Measurements from ENCODE around the gene GJA3.

Gene GJA3

DNA sequence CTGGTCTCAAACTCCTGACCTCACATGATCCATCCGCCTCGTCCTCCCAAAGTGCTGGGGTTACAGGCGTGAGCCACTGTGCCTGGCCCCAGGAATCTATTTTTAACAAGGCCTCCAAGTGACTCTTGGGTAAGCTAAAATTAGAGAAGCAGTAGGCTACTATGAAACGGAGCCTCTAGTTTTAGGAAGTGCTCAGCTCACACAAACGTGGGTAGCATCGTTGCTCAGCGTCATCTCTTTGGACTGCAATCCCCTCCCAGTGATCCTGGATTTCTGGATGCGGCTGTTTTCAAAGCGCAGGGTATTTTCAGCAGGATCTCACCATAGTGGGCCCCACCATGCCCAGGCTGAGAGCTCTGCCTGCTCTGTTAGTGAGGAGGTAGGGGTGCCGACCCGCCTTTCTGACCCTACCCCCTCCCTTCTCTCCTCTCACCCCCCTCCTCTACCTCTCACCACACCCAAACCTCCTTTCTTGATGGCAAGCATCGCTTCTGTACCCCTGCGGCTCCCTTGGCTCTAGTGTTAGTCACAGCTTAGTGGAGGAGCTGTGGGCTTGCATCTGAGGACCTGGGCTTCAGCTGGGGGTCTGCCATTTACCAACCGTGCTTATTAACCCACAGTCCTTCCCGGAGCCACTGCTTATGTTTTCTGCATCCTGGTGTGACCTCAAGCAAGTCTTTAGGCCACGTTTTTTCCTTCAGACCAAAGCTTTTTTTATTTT is 34.2 kb downstream of the GJA3 start:
- Histone ChIP-seq H3K4me3 (ENCODE audit: low read depth, low read length) (no peak overlapping the region), H3K9me3 (ENCODE audit: control insufficient read depth, insufficient read depth, low read length) (no peaks in the 10 kb centered on the region)

GRCh38 chr13:20125783-20126165 is 35.1 kb downstream of the GJA3 start:
- Histone ChIP-seq H3K4me3 (ENCODE audit: low read depth, low read length) (no peak overlapping the region), H3K27ac (ENCODE audit: low read depth, low read length) (no peak overlapping the region)

More for the DNA sequence above, 34.2 kb downstream of the GJA3 start:
- no peak overlapping the region for H3K9ac ChIP-seq (ENCODE audit: low read depth, low read length)
- no peak overlapping the region for H3K27ac ChIP-seq (ENCODE audit: low read depth, low read length)
- H3K36me3 ChIP-seq (ENCODE audit: control insufficient read depth, insufficient read depth, low read length), result no peaks in the 10 kb centered on the region
- H3K27me3 ChIP-seq (ENCODE audit: control insufficient read depth, insufficient read depth, low read length), result peaks cover 46% of the 10 kb centered on the region
- H3K4me1 ChIP-seq (ENCODE audit: control insufficient read depth, insufficient read depth, low read length), result peaks cover 6% of the 10 kb centered on the region; the same call in 1 of the 2 replicates

DNA sequence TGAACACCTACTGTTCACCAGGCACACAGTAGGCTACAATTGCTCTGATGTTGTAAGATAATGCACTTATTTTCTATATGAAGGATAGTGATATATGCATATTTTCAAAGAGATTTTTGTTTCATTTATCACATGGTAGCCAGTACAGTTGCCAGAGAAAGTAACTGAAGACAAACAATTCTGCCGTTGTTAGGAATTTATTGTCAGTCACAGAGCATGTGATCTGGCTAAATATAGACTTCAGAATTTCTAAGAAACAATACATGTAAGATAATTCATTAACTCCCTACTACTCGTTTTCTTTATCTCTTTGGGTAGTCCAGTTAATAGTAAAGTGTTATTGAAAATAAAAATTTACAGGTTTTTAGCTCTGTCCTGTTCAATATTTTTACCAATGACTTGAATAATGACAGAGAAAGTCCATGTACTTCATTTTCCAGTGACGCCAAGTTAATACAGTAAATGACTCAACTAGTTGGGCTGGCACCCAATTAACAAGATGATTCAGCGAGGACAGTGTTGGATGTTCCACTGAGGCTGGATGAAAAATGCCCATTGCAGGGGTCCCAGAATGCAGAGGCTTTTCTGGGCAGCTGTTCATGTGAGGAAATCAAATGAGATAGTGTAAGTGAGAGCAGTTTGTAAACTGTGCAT is 35.6 kb downstream of the GJA3 start:
- H3K36me3 ChIP-seq (ENCODE audit: control insufficient read depth, insufficient read depth, low read length), result no peaks in the 10 kb centered on the region
- no peak overlapping the region for H3K9ac ChIP-seq (ENCODE audit: low read depth, low read length)
- H3K9me3 ChIP-seq (ENCODE audit: control insufficient read depth, insufficient read depth, low read length), result no peaks in the 10 kb centered on the region
- H3K4me3 ChIP-seq (ENCODE audit: low read depth, low read length), result no peak overlapping the region
- peaks cover 32% of the 10 kb centered on the region for H3K27me3 ChIP-seq (ENCODE audit: control insufficient read depth, insufficient read depth, low read length)
- no peak overlapping the region for H3K27ac ChIP-seq (ENCODE audit: low read depth, low read length)
- peaks cover 16% of the 10 kb centered on the region; the same call in 1 of the 2 replicates for H3K4me1 ChIP-seq (ENCODE audit: control insufficient read depth, insufficient read depth, low read length)

More at GRCh38 chr13:20125783-20126165, 35.1 kb downstream of the GJA3 start:
- Histone ChIP-seq H3K9me3 (ENCODE audit: control insufficient read depth, insufficient read depth, low read length) (no peaks in the 10 kb centered on the region), H3K36me3 (ENCODE audit: control insufficient read depth, insufficient read depth, low read length) (no peaks in the 10 kb centered on the region), H3K27me3 (ENCODE audit: control insufficient read depth, insufficient read depth, low read length) (peaks cover 38% of the 10 kb centered on the region), H3K4me1 (ENCODE audit: control insufficient read depth, insufficient read depth, low read length) (peaks cover 13% of the 10 kb centered on the region; the same call in 1 of the 2 replicates), H3K9ac (ENCODE audit: low read depth, low read length) (no peak overlapping the region)

GRCh38 chr13:20124303-20124702 is 36.5 kb downstream of the GJA3 start:
- H3K4me1 ChIP-seq (ENCODE audit: control insufficient read depth, insufficient read depth, low read length), result peaks cover 24% of the 10 kb centered on the region; the same call in 1 of the 2 replicates

DNA sequence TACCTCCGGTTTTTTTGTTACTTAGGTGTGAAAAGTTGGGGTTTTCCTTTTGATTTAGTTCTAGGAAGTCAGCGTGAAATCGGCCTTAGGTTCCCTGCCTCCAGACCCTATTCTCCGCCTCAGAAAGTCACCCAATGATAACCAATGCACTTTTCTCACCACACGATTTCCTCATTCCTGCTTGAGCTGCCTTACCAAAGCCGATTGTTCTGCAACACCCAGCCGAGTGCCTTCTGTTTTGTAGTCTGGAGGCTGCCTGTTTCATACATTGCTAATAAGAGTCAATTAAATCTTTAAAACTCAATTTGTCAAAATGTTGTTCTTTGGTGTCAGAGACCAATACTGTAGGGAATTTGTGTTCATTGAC is 39.7 kb downstream of the GJA3 start:
- H3K9ac ChIP-seq (ENCODE audit: low read depth, low read length), result no peak overlapping the region
- H3K36me3 ChIP-seq (ENCODE audit: control insufficient read depth, insufficient read depth, low read length), result no peaks in the 10 kb centered on the region
- no peak overlapping the region for H3K27ac ChIP-seq (ENCODE audit: low read depth, low read length)
- H3K4me3 ChIP-seq (ENCODE audit: low read depth, low read length), result no peak overlapping the region
- H3K4me1 ChIP-seq (ENCODE audit: control insufficient read depth, insufficient read depth, low read length), result peaks cover 22% of the 10 kb centered on the region; the same call in 1 of the 2 replicates
- H3K9me3 ChIP-seq (ENCODE audit: control insufficient read depth, insufficient read depth, low read length), result no peaks in the 10 kb centered on the region
- peaks cover 3% of the 10 kb centered on the region for H3K27me3 ChIP-seq (ENCODE audit: control insufficient read depth, insufficient read depth, low read length)

More at GRCh38 chr13:20124303-20124702, 36.5 kb downstream of the GJA3 start:
- Histone ChIP-seq H3K4me3 (ENCODE audit: low read depth, low read length) (no peak overlapping the region), H3K36me3 (ENCODE audit: control insufficient read depth, insufficient read depth, low read length) (no peaks in the 10 kb centered on the region), H3K27ac (ENCODE audit: low read depth, low read length) (no peak overlapping the region), H3K27me3 (ENCODE audit: control insufficient read depth, insufficient read depth, low read length) (peaks cover 23% of the 10 kb centered on the region), H3K9me3 (ENCODE audit: control insufficient read depth, insufficient read depth, low read length) (no peaks in the 10 kb centered on the region), H3K9ac (ENCODE audit: low read depth, low read length) (no peak overlapping the region)

GRCh38 chr13:20119960-20120359 is 40.9 kb downstream of the GJA3 start:
- H3K9ac ChIP-seq (ENCODE audit: low read depth, low read length), result no peak overlapping the region
- no peaks in the 10 kb centered on the region for H3K36me3 ChIP-seq (ENCODE audit: control insufficient read depth, insufficient read depth, low read length)
- no peak overlapping the region for H3K27ac ChIP-seq (ENCODE audit: low read depth, low read length)
- peaks cover 22% of the 10 kb centered on the region; the same call in 1 of the 2 replicates for H3K4me1 ChIP-seq (ENCODE audit: control insufficient read depth, insufficient read depth, low read length)
- H3K9me3 ChIP-seq (ENCODE audit: control insufficient read depth, insufficient read depth, low read length), result no peaks in the 10 kb centered on the region
- no peak overlapping the region for H3K4me3 ChIP-seq (ENCODE audit: low read depth, low read length)
- H3K27me3 ChIP-seq (ENCODE audit: control insufficient read depth, insufficient read depth, low read length), result no peaks in the 10 kb centered on the region; the same call in 1 of the 2 replicates

GRCh38 chr13:20118268-20119140 is 42.3 kb downstream of the GJA3 start:
- no peaks in the 10 kb centered on the region for H3K36me3 ChIP-seq (ENCODE audit: control insufficient read depth, insufficient read depth, low read length)
- no peaks in the 10 kb centered on the region; the same call in 1 of the 2 replicates for H3K27me3 ChIP-seq (ENCODE audit: control insufficient read depth, insufficient read depth, low read length)
- H3K9ac ChIP-seq (ENCODE audit: low read depth, low read length), result no peak overlapping the region
- peak overlapping the region; percentile 72 for H3K4me3 ChIP-seq (ENCODE audit: low read depth, low read length)
- H3K27ac ChIP-seq (ENCODE audit: low read depth, low read length), result no peak overlapping the region
- no peaks in the 10 kb centered on the region for H3K9me3 ChIP-seq (ENCODE audit: control insufficient read depth, insufficient read depth, low read length)
- H3K4me1 ChIP-seq (ENCODE audit: control insufficient read depth, insufficient read depth, low read length), result peaks cover 22% of the 10 kb centered on the region; the same call in 1 of the 2 replicates

DNA sequence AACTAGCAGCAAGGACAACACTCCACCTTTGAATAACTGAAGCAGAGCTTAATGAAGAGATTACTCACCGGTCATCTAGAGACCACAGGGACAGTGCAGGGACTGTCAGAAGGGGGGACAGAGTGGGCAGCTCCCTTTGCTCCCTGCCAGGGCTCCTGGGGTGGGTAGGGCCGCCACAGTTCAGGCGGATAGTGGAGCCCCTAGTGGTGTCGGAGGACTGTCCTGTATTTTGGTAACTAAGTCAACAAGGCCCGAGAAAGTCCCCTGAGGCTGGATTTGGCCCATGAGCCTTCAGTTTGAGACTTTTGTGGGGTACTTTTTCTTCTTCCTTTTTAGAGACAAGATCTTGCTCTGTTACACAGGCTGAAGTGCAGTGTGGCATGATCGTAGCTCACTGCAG is 44.6 kb downstream of the GJA3 start:
- peaks cover 16% of the 10 kb centered on the region; the same call in 1 of the 2 replicates for H3K4me1 ChIP-seq (ENCODE audit: control insufficient read depth, insufficient read depth, low read length)
- H3K9ac ChIP-seq (ENCODE audit: low read depth, low read length), result no peak overlapping the region
- no peaks in the 10 kb centered on the region for H3K36me3 ChIP-seq (ENCODE audit: control insufficient read depth, insufficient read depth, low read length)
- no peaks in the 10 kb centered on the region for H3K9me3 ChIP-seq (ENCODE audit: control insufficient read depth, insufficient read depth, low read length)
- no peak overlapping the region for H3K4me3 ChIP-seq (ENCODE audit: low read depth, low read length)
- H3K27ac ChIP-seq (ENCODE audit: low read depth, low read length), result no peak overlapping the region
- no peaks in the 10 kb centered on the region; the same call in 1 of the 2 replicates for H3K27me3 ChIP-seq (ENCODE audit: control insufficient read depth, insufficient read depth, low read length)

DNA sequence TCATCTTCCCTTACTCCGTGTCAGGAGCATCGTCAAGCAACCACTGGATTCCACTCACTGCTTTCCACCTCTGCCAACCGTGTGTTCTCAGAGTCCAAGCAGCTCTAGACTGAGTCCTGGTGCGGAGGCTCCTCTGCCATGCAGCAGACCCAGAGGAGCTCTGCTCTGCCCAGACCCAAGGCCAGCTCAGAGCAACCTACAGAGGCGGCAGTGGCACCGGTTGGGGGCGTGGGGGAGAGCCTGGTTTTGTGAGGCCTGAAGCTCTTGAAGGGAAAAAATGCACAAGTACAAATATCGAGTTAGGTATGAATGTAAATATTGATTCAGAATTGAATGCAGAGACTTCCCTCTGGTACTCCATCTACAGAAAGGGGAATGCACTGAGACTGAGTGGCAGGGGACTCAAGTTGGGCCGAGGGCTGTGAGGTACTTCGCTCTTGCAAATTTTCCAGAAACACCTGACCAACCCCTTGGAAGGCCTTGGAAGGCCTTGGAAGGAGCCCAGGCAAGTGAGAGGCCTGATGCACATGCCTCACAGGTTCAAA is 46.7 kb downstream of the GJA3 start:
- H3K27me3 ChIP-seq (ENCODE audit: control insufficient read depth, insufficient read depth, low read length), result no peaks in the 10 kb centered on the region; the same call in 1 of the 2 replicates
- H3K4me1 ChIP-seq (ENCODE audit: control insufficient read depth, insufficient read depth, low read length), result peaks cover 2% of the 10 kb centered on the region; the same call in 1 of the 2 replicates
- no peak overlapping the region for H3K4me3 ChIP-seq (ENCODE audit: low read depth, low read length)
- H3K9me3 ChIP-seq (ENCODE audit: control insufficient read depth, insufficient read depth, low read length), result no peaks in the 10 kb centered on the region
- H3K27ac ChIP-seq (ENCODE audit: low read depth, low read length), result no peak overlapping the region
- no peaks in the 10 kb centered on the region for H3K36me3 ChIP-seq (ENCODE audit: control insufficient read depth, insufficient read depth, low read length)
- H3K9ac ChIP-seq (ENCODE audit: low read depth, low read length), result no peak overlapping the region

DNA sequence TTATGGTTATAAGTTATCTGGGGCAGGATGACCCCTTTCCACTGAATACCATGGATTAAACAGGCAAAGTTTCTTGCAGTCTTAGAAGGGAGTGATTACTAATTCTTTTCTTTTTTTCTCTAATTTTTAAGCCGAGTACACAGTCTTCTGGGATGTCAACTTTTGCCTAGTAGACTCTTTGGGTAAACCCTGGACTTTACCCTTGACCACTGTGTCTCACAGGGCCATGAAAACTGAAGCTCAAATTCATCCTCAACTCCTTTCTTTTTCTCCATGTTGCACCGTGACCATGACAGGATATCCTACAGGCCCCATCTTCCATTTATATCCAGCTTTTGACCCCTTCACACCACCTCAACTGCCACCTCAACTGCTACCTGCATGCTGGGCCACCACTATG is 51.8 kb downstream of the GJA3 start:
- Histone ChIP-seq H3K36me3 (ENCODE audit: control insufficient read depth, insufficient read depth, low read length) (no peaks in the 10 kb centered on the region), H3K4me3 (ENCODE audit: low read depth, low read length) (no peak overlapping the region), H3K9me3 (ENCODE audit: control insufficient read depth, insufficient read depth, low read length) (no peaks in the 10 kb centered on the region), H3K9ac (ENCODE audit: low read depth, low read length) (no peak overlapping the region), H3K27me3 (ENCODE audit: control insufficient read depth, insufficient read depth, low read length) (no peaks in the 10 kb centered on the region), H3K27ac (ENCODE audit: low read depth, low read length) (no peak overlapping the region), H3K4me1 (ENCODE audit: control insufficient read depth, insufficient read depth, low read length) (peaks cover 11% of the 10 kb centered on the region)

Measured in HUES48 (cell line).